Caco-2 (cell line): Measurements from ENCODE around the gene GRK5. TPM values are rescaled to one million over a fixed set of nuclear protein-coding genes. Genes with fewer than 3 reads are reported as not detected.

ENCODE experiments used
- BruUV-seq: library from RNA; stranded (reverse); fragments of 400-500 nt; replicated peaks from 2 replicates; lab custom pipeline; 2021; lab: Mats Ljungman, UMichigan
- CTCF ChIA-PET: fragments of 300-600 bp; sonication (Branson Sonifier 250); formaldehyde crosslinking; loops from one replicate; lab custom pipeline; 2022; ENCODE audit warnings: antibody characterized with exemption; lab: Charles Lee
- POLR2A ChIA-PET: fragments of 300-600 bp; sonication (Branson Sonifier 250); formaldehyde crosslinking; loops from one replicate; lab custom pipeline; 2022; ENCODE audit warnings: antibody characterized with exemption; lab: Charles Lee
- DNase-seq, 2 experiments: peaks; one replicate each; pipeline versions ENCODE4 v3.0.0 to v3.0.0-alpha.2; 2020 to 2022
- H3K27me3 ChIP-seq: replicated peaks from 2 replicates; pipeline ENCODE4 v1.6.0; 2011; ENCODE audit warnings: low read length; ENCODE audit not compliant: control insufficient read depth, insufficient read depth
- H3K36me3 ChIP-seq: 2 replicates; pipeline ENCODE4 v1.5.1; 2011; ENCODE audit warnings: low read length; ENCODE audit not compliant: control insufficient read depth, insufficient read depth
- H3K4me1 ChIP-seq: fragments of 250-450 bp; sonication (Bioruptor Pico); 2 replicates; pipeline ENCODE4 v1.5.1; 2020; ENCODE audit warnings: mild to moderate bottlenecking
- H3K4me3 ChIP-seq: 2 replicates; pipeline ENCODE4 v1.5.1; 2011; ENCODE audit warnings: low read depth, mild to moderate bottlenecking, control low read depth, low read length
- H3K9me3 ChIP-seq: fragments of 250-450 bp; sonication (Bioruptor Pico); 2 replicates; pipeline ENCODE4 v1.5.1; 2020; ENCODE audit warnings: mild to moderate bottlenecking, moderate library complexity
- H3K27ac Mint-ChIP-seq: one replicate; pipeline ENCODE4 v1.8.0; 2022; ENCODE audit warnings: mixed read lengths; ENCODE audit not compliant: unreplicated experiment
- H3K27me3 Mint-ChIP-seq: one replicate; pipeline ENCODE4 v1.8.0; 2022; ENCODE audit warnings: mixed read lengths; ENCODE audit not compliant: insufficient read depth, unreplicated experiment
- H3K36me3 Mint-ChIP-seq: one replicate; pipeline ENCODE4 v1.8.0; 2022; ENCODE audit warnings: mild to moderate bottlenecking, mixed read lengths; ENCODE audit not compliant: insufficient read depth, unreplicated experiment
- H3K4me1 Mint-ChIP-seq: one replicate; pipeline ENCODE4 v1.8.0; 2022; ENCODE audit warnings: low read depth, mixed read lengths; ENCODE audit not compliant: unreplicated experiment
- H3K4me3 Mint-ChIP-seq: one replicate; pipeline ENCODE4 v1.8.0; 2022; ENCODE audit warnings: mild to moderate bottlenecking, moderate library complexity, mixed read lengths; ENCODE audit not compliant: unreplicated experiment
- H3K9me3 Mint-ChIP-seq: one replicate; pipeline ENCODE4 v1.8.0; 2022; ENCODE audit warnings: mixed read lengths; ENCODE audit not compliant: unreplicated experiment
- intact Hi-C: fragments of 100-400 bp; cut with micrococcal nuclease; formaldehyde crosslinking; loops from one replicate; pipeline ENCODE4 v1.10.0; 2022; ENCODE audit not compliant: unreplicated experiment
- total RNA-seq: library from RNA; stranded (reverse); gene quantifications from 2 replicates; pipeline ENCODE4 v1.2.3, GENCODE V29; 2022
- TF ChIP-seq, protein P1 (sequence below), 2 experiments: fragments of 200-600 bp in 1 of 2; IDR thresholded peaks; 1 replicate in 1 of 2; 2 replicates in 1 of 2; pipeline versions ENCODE4 v1.5.1 to v1.8.0; 2011 to 2022; ENCODE audit warnings: antibody characterized with exemption in 1 of 2, control low read depth in 1 of 2, inconsistent platforms in 1 of 2, low read depth in 1 of 2, low read length in 1 of 2, mild to moderate bottlenecking in 1 of 2, moderate library complexity in 1 of 2; ENCODE audit not compliant: insufficient read depth in 1 of 2, severe bottlenecking in 1 of 2, unreplicated experiment in 1 of 2

The GRK5 gene
- total RNA-seq, 1 experiment from 2014 or later = 7.7 TPM

DNA sequence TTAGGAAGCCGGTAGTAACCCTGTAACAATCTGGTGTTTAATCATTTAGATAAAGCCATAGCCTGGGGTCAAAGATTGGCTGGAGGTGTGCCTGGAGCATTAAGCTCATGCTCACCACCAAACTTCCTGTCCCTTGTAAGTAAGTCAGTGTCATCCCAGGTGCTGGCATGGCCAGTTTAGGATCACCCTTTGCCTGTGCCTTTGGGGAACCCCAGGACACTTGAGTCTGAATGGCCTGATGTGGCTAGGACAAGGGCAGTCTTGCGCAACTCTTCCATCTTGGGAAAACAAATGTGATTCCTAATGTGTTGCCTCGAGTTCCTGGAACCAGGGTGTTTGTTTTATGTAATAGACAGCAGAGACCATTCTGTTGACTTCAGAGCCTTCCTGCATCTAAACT is 154.8 kb downstream of the GRK5 start:
- Histone ChIP-seq H3K27me3 (no peaks in the 10 kb centered on the region), H3K4me3 (no peak overlapping the region), H3K9me3 (no peaks in the 10 kb centered on the region), H3K4me1 (peaks cover 6% of the 10 kb centered on the region), H3K36me3 (no peaks in the 10 kb centered on the region)
- ChIA-PET CTCF (interaction anchor here (1.0 kb wide), 1 partner anchor 14 kb away, joined by 3 read pairs; no protein-coding TSS in a partner anchor), POLR2A (no interaction called here)
- no peak overlapping the region for H3K27ac Mint-ChIP-seq
- no TSS peak for BruUV-seq
- intact Hi-C loops = no loop called here
- H3K4me1 Mint-ChIP-seq = no peaks in the 10 kb centered on the region
- H3K36me3 Mint-ChIP-seq = no peaks in the 10 kb centered on the region
- no peaks in the 10 kb centered on the region for H3K27me3 Mint-ChIP-seq
- TF ChIP-seq, protein P1, sequence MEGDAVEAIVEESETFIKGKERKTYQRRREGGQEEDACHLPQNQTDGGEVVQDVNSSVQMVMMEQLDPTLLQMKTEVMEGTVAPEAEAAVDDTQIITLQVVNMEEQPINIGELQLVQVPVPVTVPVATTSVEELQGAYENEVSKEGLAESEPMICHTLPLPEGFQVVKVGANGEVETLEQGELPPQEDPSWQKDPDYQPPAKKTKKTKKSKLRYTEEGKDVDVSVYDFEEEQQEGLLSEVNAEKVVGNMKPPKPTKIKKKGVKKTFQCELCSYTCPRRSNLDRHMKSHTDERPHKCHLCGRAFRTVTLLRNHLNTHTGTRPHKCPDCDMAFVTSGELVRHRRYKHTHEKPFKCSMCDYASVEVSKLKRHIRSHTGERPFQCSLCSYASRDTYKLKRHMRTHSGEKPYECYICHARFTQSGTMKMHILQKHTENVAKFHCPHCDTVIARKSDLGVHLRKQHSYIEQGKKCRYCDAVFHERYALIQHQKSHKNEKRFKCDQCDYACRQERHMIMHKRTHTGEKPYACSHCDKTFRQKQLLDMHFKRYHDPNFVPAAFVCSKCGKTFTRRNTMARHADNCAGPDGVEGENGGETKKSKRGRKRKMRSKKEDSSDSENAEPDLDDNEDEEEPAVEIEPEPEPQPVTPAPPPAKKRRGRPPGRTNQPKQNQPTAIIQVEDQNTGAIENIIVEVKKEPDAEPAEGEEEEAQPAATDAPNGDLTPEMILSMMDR (IDR thresholded peaks at IDR 0.05; ENCODE audit: insufficient read depth in 1 of 2, low read depth in 1 of 2, low read length in 1 of 2, severe bottlenecking in 1 of 2, unreplicated experiment in 1 of 2) = no peak
- no peak for DNase-seq
- H3K4me3 Mint-ChIP-seq = no peak overlapping the region
- H3K9me3 Mint-ChIP-seq = peaks cover 10% of the 10 kb centered on the region

DNA sequence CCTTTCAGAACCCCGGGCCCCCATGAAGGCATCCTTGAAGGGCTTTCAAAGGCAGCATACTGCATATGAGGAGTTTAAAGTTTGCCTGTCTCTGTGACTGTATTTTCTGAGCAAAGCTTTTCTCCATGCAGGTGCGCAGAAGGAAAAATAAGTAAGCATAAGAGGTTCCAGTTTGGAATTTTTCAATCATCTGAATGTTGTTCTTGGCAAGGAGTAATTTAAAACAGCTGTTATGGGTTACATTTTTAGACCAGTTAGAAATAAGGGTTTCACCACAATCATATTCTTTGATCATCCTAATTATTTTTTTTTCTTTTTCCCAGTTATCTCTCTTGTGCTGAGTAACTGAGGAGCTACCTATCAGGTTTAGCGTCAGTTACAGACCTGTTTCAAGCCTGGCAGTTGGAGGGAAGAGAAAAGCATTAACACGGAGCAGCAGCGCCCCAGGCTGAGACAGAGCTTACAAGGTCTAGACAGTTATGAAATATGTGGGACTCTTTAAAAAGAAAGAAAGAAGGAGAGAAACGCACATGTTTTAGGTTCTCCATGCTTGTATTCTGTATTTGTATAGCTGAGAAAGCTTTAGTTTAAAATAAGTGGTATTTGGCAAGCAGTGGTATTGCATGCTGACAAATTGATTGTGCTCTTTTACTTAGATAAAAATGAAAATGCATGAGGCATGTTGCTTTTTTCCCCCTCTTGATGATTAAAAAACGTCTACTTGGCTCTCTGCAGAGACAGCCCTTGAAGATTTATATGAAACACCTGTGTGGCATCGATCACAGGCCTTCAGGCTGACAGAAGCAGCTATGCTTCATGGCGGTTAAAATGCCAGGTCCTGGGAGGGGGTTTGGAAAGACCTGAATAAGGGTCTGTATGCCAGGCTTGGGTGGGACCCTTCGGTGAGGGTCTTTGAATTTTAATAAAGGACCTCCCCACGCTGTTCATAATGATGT is 157.6 kb downstream of the GRK5 start:
- Mint-ChIP-seq H3K27ac (no peak overlapping the region), H3K27me3 (no peaks in the 10 kb centered on the region), H3K9me3 (peaks cover 9% of the 10 kb centered on the region), H3K4me3 (no peak overlapping the region), H3K4me1 (no peaks in the 10 kb centered on the region), H3K36me3 (no peaks in the 10 kb centered on the region)
- no peaks in the 10 kb centered on the region for H3K27me3 ChIP-seq
- H3K4me3 ChIP-seq = no peak overlapping the region
- no peaks in the 10 kb centered on the region; the same call in 1 of the 2 replicates for H3K36me3 ChIP-seq
- ChIA-PET POLR2A (no interaction called here), CTCF (interaction anchor here (2.2 kb wide), 1 partner anchor 166 kb away, joined by 5 read pairs; no protein-coding TSS in a partner anchor)
- no TSS peak for BruUV-seq
- H3K9me3 ChIP-seq = no peaks in the 10 kb centered on the region
- DNase-seq = no peak
- TF ChIP-seq, protein P1 (IDR thresholded peaks at IDR 0.05; ENCODE audit: insufficient read depth in 1 of 2, low read depth in 1 of 2, low read length in 1 of 2, severe bottlenecking in 1 of 2, unreplicated experiment in 1 of 2) = no peak
- H3K4me1 ChIP-seq = peaks cover 6% of the 10 kb centered on the region
- intact Hi-C loops = no loop called here

DNA sequence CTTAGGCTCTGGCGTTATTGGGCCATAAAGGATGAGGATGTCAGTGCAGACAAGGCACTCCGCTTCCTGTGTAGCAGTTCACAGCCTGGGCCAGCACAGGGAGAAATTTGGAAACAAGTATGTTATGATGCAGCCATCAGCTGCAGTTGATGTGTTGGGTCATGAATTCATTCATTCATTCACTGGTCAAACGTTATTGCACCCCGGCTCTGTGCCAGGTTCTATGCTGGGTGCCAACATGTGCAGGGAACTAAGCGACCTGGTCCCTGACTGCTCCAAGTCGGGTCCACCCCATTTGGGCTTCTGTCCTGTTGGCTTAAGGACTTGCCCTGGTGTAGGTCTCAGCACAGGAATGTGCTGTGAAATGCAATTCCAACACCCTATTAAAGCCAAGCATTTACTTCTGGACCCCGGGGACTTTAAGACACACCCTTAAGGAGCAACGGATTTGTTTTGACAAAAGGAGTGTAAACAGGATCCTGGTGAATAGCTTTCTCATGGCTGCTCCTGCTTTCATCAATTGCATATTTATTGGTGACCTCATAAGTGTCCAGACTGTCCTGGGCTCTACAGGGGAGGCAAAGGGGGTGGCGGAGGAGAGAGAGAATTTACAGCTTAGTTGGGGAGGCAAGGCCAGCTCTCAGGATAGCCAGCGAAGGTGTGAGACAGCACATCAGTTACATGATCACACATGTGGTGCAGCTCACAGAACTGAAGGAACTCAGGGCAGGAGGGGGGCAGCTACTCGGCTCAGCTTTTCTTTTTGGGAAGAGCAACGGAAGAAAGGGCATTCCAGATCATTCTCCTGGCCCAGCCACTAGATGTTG is 158.6 kb downstream of the GRK5 start:
- no peak overlapping the region for H3K4me3 Mint-ChIP-seq
- H3K4me1 Mint-ChIP-seq = no peaks in the 10 kb centered on the region
- peaks cover 6% of the 10 kb centered on the region for H3K4me1 ChIP-seq
- H3K4me3 ChIP-seq = no peak overlapping the region
- H3K27ac Mint-ChIP-seq = no peak overlapping the region
- H3K9me3 Mint-ChIP-seq = no peaks in the 10 kb centered on the region
- no peaks in the 10 kb centered on the region for H3K36me3 Mint-ChIP-seq
- H3K36me3 ChIP-seq = no peaks in the 10 kb centered on the region; the same call in 1 of the 2 replicates
- TF ChIP-seq, protein P1 (IDR thresholded peaks at IDR 0.05; ENCODE audit: insufficient read depth in 1 of 2, low read depth in 1 of 2, low read length in 1 of 2, severe bottlenecking in 1 of 2, unreplicated experiment in 1 of 2) = no peak
- H3K9me3 ChIP-seq = no peaks in the 10 kb centered on the region
- BruUV-seq = no TSS peak
- POLR2A ChIA-PET = no interaction called here
- no peak for DNase-seq
- H3K27me3 ChIP-seq = no peaks in the 10 kb centered on the region
- intact Hi-C loops = no loop called here
- CTCF ChIA-PET = no interaction called here
- H3K27me3 Mint-ChIP-seq = no peaks in the 10 kb centered on the region
